Mucosa of stomach (tissue), 1 donor: ENCODE measurements around the gene CTSF.
"Not testable (repeated sequence)": the region's sequence is repeated elsewhere in the genome, so short reads cannot be mapped to it uniquely, and the experiment has no call there.

Experiments used
- H3K27me3 ChIP-seq: one replicate; pipeline ENCODE4 v1.7.0; 2013; ENCODE audit warnings: mild to moderate bottlenecking, low read length; ENCODE audit not compliant: control insufficient read depth, insufficient read depth
- H3K36me3 ChIP-seq: one replicate; pipeline ENCODE4 v1.7.0; 2013; ENCODE audit warnings: low read length; ENCODE audit not compliant: control insufficient read depth, insufficient read depth
- H3K4me1 ChIP-seq: one replicate; pipeline ENCODE4 v1.7.0; 2013; ENCODE audit warnings: mild to moderate bottlenecking, low read length; ENCODE audit not compliant: control insufficient read depth, insufficient read depth
- H3K4me3 ChIP-seq: one replicate; pipeline ENCODE4 v1.7.0; 2013; ENCODE audit warnings: low read length
- H3K9ac ChIP-seq: one replicate; pipeline ENCODE4 v1.7.0; 2013; ENCODE audit warnings: mild to moderate bottlenecking, low read length, moderate library complexity
- H3K9me3 ChIP-seq: one replicate; pipeline ENCODE4 v1.7.0; 2013; ENCODE audit warnings: mild to moderate bottlenecking, low read length, moderate library complexity; ENCODE audit not compliant: control insufficient read depth
- donor health status: Pancreatic carcinoma.

Gene CTSF

GRCh38 chr11:66600631-66601233 lies 32.3 kb upstream of the CTSF start:
- Histone ChIP-seq H3K27me3 (no peaks in the 10 kb centered on the region), H3K4me3 (no peak overlapping the region), H3K9ac (no peak overlapping the region), H3K4me1 (peaks cover 3% of the 10 kb centered on the region), H3K9me3 (no peaks in the 10 kb centered on the region), H3K36me3 (no peaks in the 10 kb centered on the region)

- H3K4me3 ChIP-seq: no peak overlapping the region
- no peaks in the 10 kb centered on the region for H3K9me3 ChIP-seq
- peaks cover 8% of the 10 kb centered on the region for H3K4me1 ChIP-seq
- no peak overlapping the region for H3K9ac ChIP-seq
- no peaks in the 10 kb centered on the region for H3K36me3 ChIP-seq
- no peaks in the 10 kb centered on the region for H3K27me3 ChIP-seq
Measured at GRCh38 chr11:66600219-66600618, 31.8 kb upstream of the CTSF start.

GRCh38 chr11:66598993-66599392 lies 30.6 kb upstream of the CTSF start:
- no peak overlapping the region for H3K9ac ChIP-seq
- H3K27me3 ChIP-seq: no peaks in the 10 kb centered on the region

GRCh38 chr11:66595245-66595904 lies 27.0 kb upstream of the CTSF start:
- Histone ChIP-seq H3K9me3 (no peaks in the 10 kb centered on the region), H3K4me3 (no peak overlapping the region), H3K4me1 (peaks cover 30% of the 10 kb centered on the region), H3K36me3 (no peaks in the 10 kb centered on the region), H3K27me3 (no peaks in the 10 kb centered on the region), H3K9ac (peak overlapping the region; percentile 23)

More at GRCh38 chr11:66598993-66599392, 30.6 kb upstream of the CTSF start:
- H3K36me3 ChIP-seq: no peaks in the 10 kb centered on the region
- H3K4me3 ChIP-seq: no peak overlapping the region
- peaks cover 13% of the 10 kb centered on the region for H3K4me1 ChIP-seq
- no peaks in the 10 kb centered on the region for H3K9me3 ChIP-seq

GRCh38 chr11:66593650-66594049 lies 25.2 kb upstream of the CTSF start:
- peaks cover 30% of the 10 kb centered on the region for H3K4me1 ChIP-seq
- no peaks in the 10 kb centered on the region for H3K36me3 ChIP-seq
- H3K27me3 ChIP-seq: no peaks in the 10 kb centered on the region
- H3K9ac ChIP-seq: peak overlapping the region; percentile 89
- H3K9me3 ChIP-seq: no peaks in the 10 kb centered on the region
- H3K4me3 ChIP-seq: peak overlapping the region; percentile 94

- Histone ChIP-seq H3K36me3 (no peaks in the 10 kb centered on the region), H3K4me1 (peaks cover 30% of the 10 kb centered on the region), H3K9ac (peak overlapping the region; percentile 89), H3K4me3 (peak overlapping the region; percentile 94), H3K9me3 (no peaks in the 10 kb centered on the region), H3K27me3 (no peaks in the 10 kb centered on the region)
Measured at GRCh38 chr11:66593303-66593635, 24.9 kb upstream of the CTSF start.

- H3K4me1 ChIP-seq: peaks cover 30% of the 10 kb centered on the region
- H3K36me3 ChIP-seq: no peaks in the 10 kb centered on the region
- H3K9ac ChIP-seq: peak within 1 kb of the TSS; percentile 89
- peak within 1 kb of the TSS; percentile 94 for H3K4me3 ChIP-seq
- no peaks in the 10 kb centered on the region for H3K27me3 ChIP-seq
- no peaks in the 10 kb centered on the region for H3K9me3 ChIP-seq
Measured at GRCh38 chr11:66592457-66593302, 24.3 kb upstream of the CTSF start, which contains the start of the genes CCDC87 and CCS. TSS of gene CCDC87 (minus strand) at chr11:66593063. CDS start at chr11:66593015, 48 bp downstream. TSS of gene CCS (plus strand) at chr11:66593185. CDS start at chr11:66593262, 77 bp downstream.

GRCh38 chr11:66591175-66591574 lies 22.8 kb upstream of the CTSF start:
- no peak overlapping the region for H3K9ac ChIP-seq
- no peaks in the 10 kb centered on the region for H3K27me3 ChIP-seq
- H3K36me3 ChIP-seq: no peaks in the 10 kb centered on the region
- H3K9me3 ChIP-seq: no peaks in the 10 kb centered on the region
- no peak overlapping the region for H3K4me3 ChIP-seq
- H3K4me1 ChIP-seq: peaks cover 30% of the 10 kb centered on the region

GRCh38 chr11:66589996-66590675 lies 21.7 kb upstream of the CTSF start:
- Histone ChIP-seq H3K36me3 (no peaks in the 10 kb centered on the region), H3K4me1 (peaks cover 21% of the 10 kb centered on the region), H3K9ac (no peak overlapping the region), H3K4me3 (no peak overlapping the region), H3K27me3 (no peaks in the 10 kb centered on the region), H3K9me3 (no peaks in the 10 kb centered on the region)

- not testable (repeated sequence) for H3K27me3 ChIP-seq, H3K9ac ChIP-seq, H3K36me3 ChIP-seq, H3K4me3 ChIP-seq, H3K9me3 ChIP-seq
- peaks cover 17% of the 10 kb centered on the region for H3K4me1 ChIP-seq
Measured at GRCh38 chr11:66589315-66589714, 20.9 kb upstream of the CTSF start.

- Histone ChIP-seq H3K4me1 (no peaks in the 10 kb centered on the region), H3K4me3 (no peak overlapping the region), H3K27me3 (no peaks in the 10 kb centered on the region), H3K9ac (no peak overlapping the region), H3K9me3 (no peaks in the 10 kb centered on the region), H3K36me3 (no peaks in the 10 kb centered on the region)
Measured at GRCh38 chr11:66586136-66586535, 17.7 kb upstream of the CTSF start.

- H3K9me3 ChIP-seq, H3K9ac ChIP-seq, H3K4me3 ChIP-seq, H3K4me1 ChIP-seq, H3K36me3 ChIP-seq, H3K27me3 ChIP-seq: not testable (repeated sequence)
Measured at GRCh38 chr11:66585447-66585846, 17.0 kb upstream of the CTSF start.
